IPS-20b (cell line): ENCODE data around the gene ING4.
"Not testable (repeated sequence)": the region's sequence is repeated elsewhere in the genome, so short reads cannot be mapped to it uniquely, and the experiment has no call there.

ENCODE experiments used
- H3K27ac ChIP-seq: one replicate; pipeline ENCODE4 v1.5.1; 2013; ENCODE audit warnings: low read length
- H3K27me3 ChIP-seq: 2 replicates; pipeline ENCODE4 v1.6.1; 2013; ENCODE audit warnings: mild to moderate bottlenecking, low read length, inconsistent platforms; ENCODE audit not compliant: insufficient read depth
- H3K36me3 ChIP-seq: 2 replicates; pipeline ENCODE4 v1.6.1; 2013; ENCODE audit warnings: low read depth, mild to moderate bottlenecking, inconsistent platforms, low read length, moderate library complexity; ENCODE audit not compliant: insufficient read depth
- H3K4me1 ChIP-seq: 2 replicates; pipeline ENCODE4 v1.6.1; 2013; ENCODE audit warnings: mild to moderate bottlenecking, control low read depth, inconsistent platforms, low read length, moderate library complexity; ENCODE audit not compliant: insufficient read depth
- H3K4me3 ChIP-seq: 2 replicates; pipeline ENCODE4 v1.5.1; 2013; ENCODE audit warnings: mild to moderate bottlenecking, low read length, inconsistent platforms
- H3K9ac ChIP-seq: 2 replicates; pipeline ENCODE4 v1.6.1; 2013; ENCODE audit warnings: low read depth, mild to moderate bottlenecking, inconsistent platforms, low read length, moderate library complexity
- H3K9me3 ChIP-seq: 2 replicates; pipeline ENCODE4 v1.6.1; 2013; ENCODE audit warnings: mild to moderate bottlenecking, low read depth, low read length, inconsistent platforms; ENCODE audit not compliant: insufficient read depth

ING4 gene

DNA sequence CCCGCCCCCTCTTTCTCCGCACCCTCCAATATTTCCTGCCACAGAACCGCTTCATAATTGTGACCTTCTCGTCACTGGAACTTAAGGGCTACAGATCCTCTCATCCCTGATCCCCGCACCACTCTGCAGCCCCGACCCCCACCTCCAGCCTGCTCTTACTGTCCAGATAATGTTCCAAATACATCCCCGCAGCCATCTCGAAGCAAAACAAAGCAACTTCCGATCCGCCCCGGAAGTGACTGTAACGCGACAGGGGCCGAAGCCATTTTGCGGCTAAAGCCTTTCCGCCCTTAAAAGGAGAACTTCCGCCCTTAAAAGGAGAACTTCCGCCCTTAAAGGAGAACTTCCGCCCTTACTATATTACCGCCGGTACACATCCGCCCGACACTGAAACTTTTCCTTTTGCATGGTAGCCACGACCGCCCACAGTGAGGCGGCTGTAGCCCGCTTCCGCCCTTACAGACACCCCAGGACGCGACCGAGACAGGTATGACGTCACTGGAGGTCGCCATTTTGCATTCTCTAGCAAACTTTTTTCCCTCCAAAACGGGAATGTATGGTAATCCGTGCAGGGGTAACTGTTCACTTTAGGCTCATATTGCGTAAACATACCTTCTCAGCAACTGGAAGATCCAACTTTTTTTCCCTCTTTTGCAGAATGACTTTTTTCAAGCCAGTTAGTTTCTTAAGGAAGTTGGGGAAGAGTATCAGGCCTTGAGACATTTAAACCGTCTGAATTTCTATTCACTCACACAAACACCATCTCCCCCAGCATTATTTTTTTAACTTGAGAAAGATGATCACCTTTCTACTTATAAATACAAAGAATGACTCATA, at the start of gene ING4:
Gene ING4 (minus strand): TSS at position 214 of the 837 bp plus-strand sequence. CDS start 18 bp downstream, at position 196.
- no peaks in the 10 kb centered on the region for H3K9me3 ChIP-seq
- H3K4me1 ChIP-seq, result no peaks in the 10 kb centered on the region
- H3K9ac ChIP-seq, result peak within 1 kb of the TSS; percentile 85; the same call in 1 of the 2 replicates
- H3K4me3 ChIP-seq, result peak within 1 kb of the TSS; percentile 90
- peak within 1 kb of the TSS; percentile 2 for H3K27ac ChIP-seq
- peaks cover 22% of the 10 kb centered on the region for H3K36me3 ChIP-seq
- no peaks in the 10 kb centered on the region for H3K27me3 ChIP-seq

DNA sequence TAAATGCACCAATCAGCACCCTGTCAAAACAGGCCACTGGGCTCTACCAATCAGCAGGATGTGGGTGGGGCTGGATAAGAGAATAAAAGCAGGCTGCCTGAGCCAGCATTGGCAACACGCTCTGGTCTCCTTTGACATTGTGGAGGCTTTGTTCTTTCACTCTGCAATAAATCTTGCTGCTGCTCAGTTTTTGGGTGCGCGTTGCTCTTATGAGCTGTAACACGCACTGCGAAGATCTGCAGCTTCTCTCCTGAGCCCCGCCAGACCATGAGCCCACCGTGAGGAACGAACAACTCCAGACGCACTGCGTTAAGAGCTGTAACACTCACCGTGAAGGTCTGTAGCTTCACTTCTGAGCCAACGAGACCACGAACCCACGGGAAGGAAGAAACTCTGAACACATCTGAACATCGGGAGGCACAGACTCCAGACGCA, 46.1 kb upstream of the ING4 start:
- H3K9me3 ChIP-seq, result no peaks in the 10 kb centered on the region
- H3K4me1 ChIP-seq, result no peaks in the 10 kb centered on the region
- H3K9ac ChIP-seq, result no peak overlapping the region
- no peaks in the 10 kb centered on the region for H3K27me3 ChIP-seq
- H3K36me3 ChIP-seq, result no peaks in the 10 kb centered on the region
- no peak overlapping the region for H3K27ac ChIP-seq
- no peak overlapping the region for H3K4me3 ChIP-seq

DNA sequence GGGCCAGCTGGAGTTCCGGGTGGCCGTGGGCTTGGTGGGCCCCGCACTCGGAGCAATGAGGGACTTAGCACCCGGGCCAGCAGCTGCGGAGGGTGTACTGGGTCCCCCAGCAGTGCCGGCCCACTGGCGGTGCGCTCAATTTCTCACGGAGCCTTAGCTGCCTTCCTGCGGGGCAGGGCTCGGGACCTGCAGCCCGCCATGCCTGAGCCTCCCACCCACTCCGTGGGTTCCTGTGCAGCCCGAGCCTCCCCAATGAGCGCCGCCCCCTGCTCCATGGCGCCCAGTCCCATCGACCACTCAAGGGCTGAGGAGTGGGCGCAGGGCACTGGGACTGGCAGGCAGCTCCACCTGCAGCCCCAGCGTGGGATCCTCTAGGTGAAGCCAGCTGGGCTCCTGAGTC, 45.4 kb upstream of the ING4 start:
- H3K9ac ChIP-seq, H3K36me3 ChIP-seq, H3K9me3 ChIP-seq, H3K27me3 ChIP-seq, H3K4me3 ChIP-seq, H3K27ac ChIP-seq, H3K4me1 ChIP-seq: not testable (repeated sequence)

DNA sequence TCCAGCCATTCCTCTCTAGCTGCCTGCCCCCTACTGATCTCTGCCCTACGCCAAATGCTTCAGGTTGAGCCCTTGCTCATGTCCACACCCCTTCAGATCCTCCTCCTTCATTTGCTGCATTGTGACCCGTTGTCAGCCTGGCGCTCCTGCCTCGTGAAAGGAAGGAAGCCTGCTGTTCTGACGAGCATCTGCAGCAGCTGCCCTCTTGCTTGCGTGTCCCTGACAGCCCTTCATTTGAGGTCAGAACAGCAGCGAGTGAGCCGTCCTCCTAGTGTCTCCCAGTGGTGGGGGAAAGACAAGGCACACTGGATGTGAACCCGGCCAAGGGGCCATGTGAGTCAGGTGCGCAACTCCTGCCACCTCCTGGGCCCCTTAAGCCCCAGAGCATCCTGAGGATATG, 40.7 kb upstream of the ING4 start:
- Histone ChIP-seq H3K9me3 (no peaks in the 10 kb centered on the region), H3K36me3 (no peaks in the 10 kb centered on the region), H3K4me1 (no peaks in the 10 kb centered on the region; the same call in 1 of the 2 replicates), H3K9ac (no peak overlapping the region), H3K27me3 (peaks cover 33% of the 10 kb centered on the region), H3K4me3 (0 out of 2 replicates have a peak overlapping the region, but pooled peaks have one; percentile 41), H3K27ac (no peak overlapping the region)

DNA sequence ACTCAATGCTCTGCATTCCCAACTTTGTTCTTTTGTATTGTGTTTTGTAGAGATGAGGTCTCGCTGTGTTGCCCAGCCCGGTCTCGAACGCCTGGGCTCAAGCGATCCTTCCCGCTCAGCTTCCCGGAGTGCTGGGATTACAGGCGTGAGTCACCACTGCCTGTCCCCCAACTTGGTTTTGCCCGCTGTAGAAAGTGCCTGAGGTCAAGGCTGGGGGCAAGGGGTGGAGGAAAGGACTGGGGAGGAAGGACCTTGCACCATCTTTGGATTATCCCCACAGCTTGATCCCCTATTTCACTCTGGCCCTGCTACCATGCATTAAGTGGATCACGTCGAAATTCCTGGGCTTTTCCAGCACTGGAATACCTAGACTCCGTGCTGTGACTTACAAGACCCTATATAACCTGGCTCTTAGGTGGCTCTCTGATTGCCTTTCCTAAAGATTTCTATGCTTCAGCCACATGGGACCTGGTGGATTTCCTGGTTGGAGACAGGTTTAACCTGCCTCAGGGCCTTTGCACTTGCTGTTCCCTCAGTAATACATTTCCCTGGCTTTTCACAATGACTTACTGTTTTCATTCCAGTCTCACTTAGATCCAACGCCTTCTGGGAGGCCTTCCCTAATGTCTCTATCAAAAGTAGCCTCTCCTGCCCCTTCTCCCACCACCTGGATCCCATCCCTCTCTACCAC, 38.3 kb upstream of the ING4 start:
- Histone ChIP-seq H3K4me1 (no peaks in the 10 kb centered on the region; the same call in 1 of the 2 replicates), H3K9ac (peak overlapping the region; percentile 18; the same call in 1 of the 2 replicates), H3K27me3 (peaks cover 38% of the 10 kb centered on the region), H3K4me3 (peak overlapping the region; percentile 71), H3K27ac (no peak overlapping the region), H3K36me3 (peaks cover 5% of the 10 kb centered on the region; the same call in 1 of the 2 replicates), H3K9me3 (no peaks in the 10 kb centered on the region)

DNA sequence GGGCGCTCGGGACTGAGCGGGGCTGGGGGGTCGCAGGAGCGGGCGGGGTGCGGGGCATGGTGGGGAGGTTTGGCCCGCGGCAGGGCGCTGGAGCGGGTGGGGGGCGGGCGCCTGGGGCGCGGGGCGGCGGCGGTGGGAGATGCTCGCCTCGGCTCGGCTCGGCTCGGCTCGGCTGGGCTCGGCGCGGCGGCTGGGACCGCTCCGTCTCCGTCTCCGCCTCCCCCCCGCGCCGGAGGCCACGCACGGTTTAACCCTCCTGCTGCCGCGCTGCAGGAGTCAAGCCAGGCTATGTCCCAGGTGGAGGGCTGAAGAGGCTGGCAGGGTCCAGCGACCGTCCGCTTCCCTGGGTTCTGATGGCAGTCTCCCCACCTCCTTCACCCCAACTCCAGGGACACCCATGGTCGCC, 37.7 kb upstream of the ING4 start, which contains the start of gene PIANP:
Gene PIANP (minus strand): TSS at position 170 of the 406 bp plus-strand sequence. CDS start 2,754 bp downstream, outside the sequence.
- peak within 1 kb of the TSS; percentile 71 for H3K4me3 ChIP-seq

DNA sequence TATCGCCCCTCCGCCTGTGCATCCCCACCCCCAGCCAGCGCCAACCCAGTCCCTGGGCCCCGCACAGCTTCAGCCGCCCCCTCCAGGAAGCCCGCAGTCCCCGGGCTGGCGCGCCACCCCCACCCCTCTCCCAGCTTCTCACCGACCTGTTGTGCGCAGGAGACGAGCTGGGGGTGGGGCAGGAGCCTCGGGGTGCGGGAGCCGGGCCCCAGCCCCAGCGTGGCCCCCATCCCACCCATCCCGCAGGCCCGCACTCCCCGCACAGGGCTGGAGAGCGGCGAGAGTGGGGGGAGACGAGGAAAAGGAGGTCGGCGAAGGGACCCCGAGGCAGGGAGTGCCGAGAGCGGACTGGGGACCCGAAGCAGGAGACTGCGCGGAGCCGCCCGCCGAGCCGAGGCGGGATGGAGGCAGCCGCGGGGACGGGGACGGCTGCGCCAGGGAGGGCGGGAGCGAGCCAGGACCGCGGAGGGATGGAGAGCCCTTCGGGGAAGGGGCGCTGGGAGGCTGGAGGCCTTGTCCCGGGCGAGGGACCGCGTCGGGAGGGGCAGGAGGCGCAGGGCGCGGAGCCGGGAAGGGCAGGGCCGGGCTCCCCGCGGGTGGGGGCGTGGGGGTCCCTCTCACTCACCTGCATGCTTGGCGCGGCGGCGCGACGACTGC, 37.2 kb upstream of the ING4 start:
- peak overlapping the region; percentile 53; the same call in 1 of the 2 replicates for H3K9ac ChIP-seq

More for the DNA sequence above, 37.7 kb upstream of the ING4 start, which contains the start of gene PIANP:
- Histone ChIP-seq H3K9me3 (no peaks in the 10 kb centered on the region), H3K9ac (peak within 1 kb of the TSS; percentile 53; the same call in 1 of the 2 replicates), H3K36me3 (peaks cover 5% of the 10 kb centered on the region; the same call in 1 of the 2 replicates), H3K4me1 (no peaks in the 10 kb centered on the region; the same call in 1 of the 2 replicates), H3K27ac (no peak within 1 kb of the TSS), H3K27me3 (peaks cover 38% of the 10 kb centered on the region)

DNA sequence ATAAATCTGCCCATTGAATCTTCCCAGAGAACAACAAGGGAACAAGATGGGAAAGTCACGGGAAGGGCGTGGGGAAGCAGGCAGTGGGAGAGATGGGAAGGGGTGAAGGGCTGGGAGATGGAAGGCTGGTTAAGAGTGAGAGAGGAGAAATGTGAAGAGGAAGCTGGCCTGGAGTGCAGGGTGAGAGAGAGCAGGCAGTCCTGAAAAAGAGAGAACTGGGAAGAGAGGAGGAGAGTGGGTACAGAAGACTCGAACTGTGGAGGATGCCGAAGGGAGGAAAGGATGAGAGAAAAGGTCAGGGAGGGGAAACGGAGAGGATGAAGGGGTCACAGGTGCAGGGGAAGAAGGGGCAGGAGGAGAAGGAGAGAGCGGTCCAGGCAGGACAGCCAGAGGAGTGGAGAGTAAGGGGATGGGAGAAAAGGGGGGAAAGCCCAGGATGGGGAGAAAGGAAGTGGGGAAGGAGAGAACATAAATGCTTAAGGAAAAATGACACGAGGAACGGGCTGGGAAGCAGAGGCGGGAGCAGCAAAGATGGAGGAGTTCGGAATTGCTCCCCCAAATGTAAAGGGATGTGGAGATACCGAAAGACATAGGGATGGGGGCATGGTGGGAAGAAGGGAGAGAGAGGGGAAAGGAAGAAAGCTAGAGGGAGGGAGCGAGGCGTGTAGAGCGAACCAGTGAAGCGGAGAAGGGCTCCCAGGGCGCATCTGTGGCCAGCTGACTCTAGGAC, 36.5 kb upstream of the ING4 start:
- Histone ChIP-seq H3K36me3 (peaks cover 7% of the 10 kb centered on the region; the same call in 1 of the 2 replicates), H3K27me3 (peaks cover 38% of the 10 kb centered on the region), H3K4me3 (peak overlapping the region; percentile 71), H3K9ac (peak overlapping the region; percentile 53; the same call in 1 of the 2 replicates), H3K27ac (no peak overlapping the region), H3K9me3 (no peaks in the 10 kb centered on the region), H3K4me1 (no peaks in the 10 kb centered on the region; the same call in 1 of the 2 replicates)

More for the DNA sequence above, 37.2 kb upstream of the ING4 start:
- no peak overlapping the region for H3K27ac ChIP-seq
- peaks cover 38% of the 10 kb centered on the region for H3K27me3 ChIP-seq
- H3K36me3 ChIP-seq, result peaks cover 5% of the 10 kb centered on the region; the same call in 1 of the 2 replicates
- H3K4me1 ChIP-seq, result no peaks in the 10 kb centered on the region; the same call in 1 of the 2 replicates
- peak overlapping the region; percentile 71 for H3K4me3 ChIP-seq
- no peaks in the 10 kb centered on the region for H3K9me3 ChIP-seq

DNA sequence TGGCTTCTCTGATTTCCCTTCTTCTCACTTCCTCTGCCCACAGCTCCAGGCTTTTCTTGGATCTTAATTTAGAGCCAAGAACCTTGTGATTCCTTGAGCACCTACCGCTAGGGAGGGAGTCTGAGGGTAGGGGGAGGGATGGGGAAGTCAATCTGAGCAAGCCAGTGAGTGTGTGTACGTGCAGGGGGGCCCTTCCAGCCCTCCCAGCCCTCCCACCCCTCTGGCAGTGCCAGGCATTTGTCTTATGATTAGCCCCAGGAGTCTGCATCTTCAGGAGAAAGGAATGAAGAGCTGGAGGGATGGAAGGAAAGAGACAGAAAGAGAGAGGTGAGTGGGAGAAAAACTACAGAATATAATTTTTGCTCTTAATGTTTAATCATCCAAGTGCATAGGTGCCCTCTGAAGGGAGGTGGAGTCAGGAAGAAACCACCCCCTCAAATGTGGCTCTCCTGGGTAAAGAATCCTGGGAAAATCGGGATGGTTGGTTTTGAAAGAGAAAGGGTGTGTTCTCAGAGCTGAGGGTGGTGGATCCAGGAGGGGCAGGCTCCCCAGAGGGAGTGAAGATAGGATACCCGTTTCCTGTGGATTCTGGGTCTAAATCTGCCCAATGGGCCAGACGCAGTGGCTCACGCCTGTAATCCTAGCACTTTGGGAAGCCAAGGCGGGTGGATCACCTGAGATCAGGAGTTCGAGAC, 35.6 kb upstream of the ING4 start:
- H3K27me3 ChIP-seq, result peaks cover 38% of the 10 kb centered on the region
- H3K36me3 ChIP-seq, result peaks cover 8% of the 10 kb centered on the region; the same call in 1 of the 2 replicates
- H3K27ac ChIP-seq, result no peak overlapping the region
- H3K4me1 ChIP-seq, result no peaks in the 10 kb centered on the region; the same call in 1 of the 2 replicates
- H3K9me3 ChIP-seq, result no peaks in the 10 kb centered on the region
- no peak overlapping the region for H3K4me3 ChIP-seq
- no peak overlapping the region for H3K9ac ChIP-seq

DNA sequence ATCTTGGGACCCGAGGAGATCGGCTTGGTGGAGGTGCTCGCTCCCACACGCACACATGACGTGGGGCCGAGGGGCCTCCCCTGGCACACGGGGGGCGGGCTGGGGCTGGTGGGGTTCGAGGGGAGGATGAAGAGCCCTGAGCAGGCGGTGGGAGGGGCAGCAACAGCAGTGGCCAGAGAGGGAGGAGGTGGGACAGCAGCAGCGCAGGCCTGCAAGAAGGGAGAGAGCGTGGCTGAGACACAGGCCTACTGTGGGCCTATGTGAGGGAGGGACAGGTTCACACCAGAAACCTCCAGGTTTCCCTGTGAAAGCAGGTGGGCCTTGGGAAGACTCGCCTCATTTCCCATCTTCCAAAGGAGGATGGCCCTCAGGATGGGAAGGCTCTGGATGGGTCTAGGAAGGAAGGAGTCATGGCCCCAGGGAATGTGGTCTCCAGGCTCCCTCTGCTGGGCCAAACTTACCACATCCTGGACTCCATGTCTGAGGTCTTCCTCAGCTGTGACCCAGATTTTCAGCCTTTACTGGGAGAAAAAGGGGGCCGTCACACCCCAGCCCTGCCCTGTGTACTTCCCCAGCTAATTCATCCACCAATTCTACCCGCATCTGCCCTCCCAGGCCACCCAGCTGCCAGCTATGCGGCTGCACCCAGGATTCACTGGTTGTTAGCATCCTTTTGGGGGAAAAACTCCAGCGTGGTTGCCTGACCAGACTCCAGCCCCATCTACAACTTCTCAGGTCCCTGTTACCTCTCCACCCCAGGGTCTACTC, 34.8 kb upstream of the ING4 start:
- Histone ChIP-seq H3K27me3 (peaks cover 38% of the 10 kb centered on the region), H3K4me3 (no peak overlapping the region), H3K9me3 (no peaks in the 10 kb centered on the region), H3K9ac (no peak overlapping the region), H3K4me1 (no peaks in the 10 kb centered on the region; the same call in 1 of the 2 replicates), H3K27ac (no peak overlapping the region), H3K36me3 (peaks cover 8% of the 10 kb centered on the region; the same call in 1 of the 2 replicates)
